T1000 (cell line): ENCODE results near the gene PEAR1.

Experiments used
- DNase-seq: peaks from one replicate; lab custom pipeline; 2025; ENCODE audit warnings: mixed read lengths; lab: John Stamatoyannopoulos, UW

Gene PEAR1

GRCh38 chr1:156882543-156882942, 11.0 kb upstream of the PEAR1 start:
- DNase-seq, result no peak

GRCh38 chr1:156883919-156884318, 9.6 kb upstream of the PEAR1 start:
- no peak for DNase-seq

GRCh38 chr1:156884560-156885184, 8.8 kb upstream of the PEAR1 start:
- no peak for DNase-seq

- DNase-seq, result no peak
Measured at GRCh38 chr1:156885314-156885713, 8.2 kb upstream of the PEAR1 start.

- DNase-seq, result no peak
Measured at GRCh38 chr1:156885880-156886355, 7.6 kb upstream of the PEAR1 start.

- no peak for DNase-seq
Measured at GRCh38 chr1:156886583-156887281, 6.8 kb upstream of the PEAR1 start.

GRCh38 chr1:156887317-156887716, 6.2 kb upstream of the PEAR1 start:
- DNase-seq, result no peak

- no peak for DNase-seq
Measured at GRCh38 chr1:156887734-156888133, 5.8 kb upstream of the PEAR1 start.

GRCh38 chr1:156889802-156890580, 3.5 kb upstream of the PEAR1 start:
- DNase-seq, result peak; percentile 49

- peak; percentile 81 for DNase-seq
Measured at GRCh38 chr1:156892190-156893047, 1.1 kb upstream of the PEAR1 start.

- DNase-seq, result no peak
Measured at GRCh38 chr1:156894001-156894400, 483 bp downstream of the PEAR1 start.

- no peak for DNase-seq
Measured at GRCh38 chr1:156894711-156895454, 1.4 kb downstream of the PEAR1 start.

GRCh38 chr1:156895455-156895812, 1.9 kb downstream of the PEAR1 start:
- no peak for DNase-seq

GRCh38 chr1:156895927-156896326, 2.4 kb downstream of the PEAR1 start:
- DNase-seq, result no peak

- DNase-seq, result peak; percentile 66
Measured at GRCh38 chr1:156896490-156897033, 3.0 kb downstream of the PEAR1 start.

GRCh38 chr1:156897078-156897825, 3.7 kb downstream of the PEAR1 start:
- peak; percentile 49 for DNase-seq

- DNase-seq, result no peak
Measured at GRCh38 chr1:156898161-156898566, 4.6 kb downstream of the PEAR1 start.

GRCh38 chr1:156898971-156899664, 5.6 kb downstream of the PEAR1 start:
- DNase-seq, result no peak

- DNase-seq, result no peak
Measured at GRCh38 chr1:156899956-156900718, 6.6 kb downstream of the PEAR1 start.
